Nephron (organoid): Measurements from ENCODE around the gene C19orf12.

Experiments
- H3K27ac Mint-ChIP-seq, 3 experiments: 2 replicates each; pipeline ENCODE4 v1.8.0; 2020; ENCODE audit warnings: mixed read lengths in 3 of 3, mild to moderate bottlenecking in 2 of 3, moderate library complexity in 1 of 3
- H3K27me3 Mint-ChIP-seq: 2 replicates; pipeline ENCODE4 v1.8.0; 2021; ENCODE audit warnings: low read depth, mild to moderate bottlenecking, moderate library complexity, mixed read lengths
- H3K36me3 Mint-ChIP-seq: 2 replicates; pipeline ENCODE4 v1.8.0; 2020; ENCODE audit warnings: low read depth, mixed read lengths
- H3K4me1 Mint-ChIP-seq: 2 replicates; pipeline ENCODE4 v1.8.0; 2020; ENCODE audit warnings: mixed read lengths
- H3K4me3 Mint-ChIP-seq, 3 experiments: 2 replicates each; pipeline ENCODE4 v1.8.0; 2020; ENCODE audit warnings: mild to moderate bottlenecking in 3 of 3, mixed read lengths in 3 of 3, moderate library complexity in 2 of 3
- H3K9me3 Mint-ChIP-seq: 2 replicates; pipeline ENCODE4 v1.8.0; 2020; ENCODE audit warnings: mixed read lengths
- CTCF ChIP-seq, 3 experiments: fragments of 200-600 bp; sonication (generic); IDR thresholded peaks; one replicate each; pipeline ENCODE4 v1.5.0; 2021; ENCODE audit warnings: antibody characterized with exemption in 3 of 3; ENCODE audit not compliant: unreplicated experiment in 3 of 3

C19orf12 gene

GRCh38 chr19:29668746-29669609, 46.1 kb downstream of the C19orf12 start:
- H3K27me3 Mint-ChIP-seq: peaks cover 21% of the 10 kb centered on the region
- TF ChIP-seq CTCF (IDR thresholded peaks at IDR 0.05; ENCODE audit: unreplicated experiment in 3 of 3): no peak
- H3K9me3 Mint-ChIP-seq: no peaks in the 10 kb centered on the region
- H3K36me3 Mint-ChIP-seq: no peaks in the 10 kb centered on the region
- no peak overlapping the region for H3K4me3 Mint-ChIP-seq
- peaks cover 21% of the 10 kb centered on the region for H3K4me1 Mint-ChIP-seq
- H3K27ac Mint-ChIP-seq: no peak overlapping the region

- Mint-ChIP-seq H3K36me3 (no peaks in the 10 kb centered on the region), H3K9me3 (no peaks in the 10 kb centered on the region), H3K27me3 (peaks cover 21% of the 10 kb centered on the region), H3K4me1 (peaks cover 27% of the 10 kb centered on the region), H3K4me3 (peak overlapping the region in 2 of 3 experiments; percentile 34 to 54), H3K27ac (peak overlapping the region in 1 of 3 experiments; percentile 65)
- TF ChIP-seq CTCF (IDR thresholded peaks at IDR 0.05; ENCODE audit: unreplicated experiment in 3 of 3): no peak
Measured at GRCh38 chr19:29667901-29668341, 47.1 kb downstream of the C19orf12 start.

GRCh38 chr19:29667387-29667783, 47.7 kb downstream of the C19orf12 start:
- Mint-ChIP-seq H3K36me3 (no peaks in the 10 kb centered on the region), H3K9me3 (no peaks in the 10 kb centered on the region), H3K27ac (peak overlapping the region in 2 of 3 experiments; percentile 65 to 81)

GRCh38 chr19:29666578-29667386, 48.3 kb downstream of the C19orf12 start:
- H3K9me3 Mint-ChIP-seq: no peaks in the 10 kb centered on the region
- no peaks in the 10 kb centered on the region for H3K36me3 Mint-ChIP-seq

More at GRCh38 chr19:29667387-29667783, 47.7 kb downstream of the C19orf12 start:
- Mint-ChIP-seq H3K27me3 (peaks cover 17% of the 10 kb centered on the region), H3K4me1 (peaks cover 32% of the 10 kb centered on the region), H3K4me3 (peak overlapping the region; percentile 72 to 79 (median 77))
- TF ChIP-seq CTCF (IDR thresholded peaks at IDR 0.05; ENCODE audit: unreplicated experiment in 3 of 3): no peak

More at GRCh38 chr19:29666578-29667386, 48.3 kb downstream of the C19orf12 start:
- no peak for TF ChIP-seq CTCF (IDR thresholded peaks at IDR 0.05; ENCODE audit: unreplicated experiment in 3 of 3)
- Mint-ChIP-seq H3K4me3 (peak overlapping the region; percentile 72 to 79 (median 77)), H3K27me3 (peaks cover 14% of the 10 kb centered on the region), H3K4me1 (peaks cover 37% of the 10 kb centered on the region), H3K27ac (peak overlapping the region in 2 of 3 experiments; percentile 65 to 81)
